ENCODE measurements around the gene FMO1. TPM values are rescaled to one million over a fixed set of nuclear protein-coding genes. Genes with fewer than 3 reads are reported as not detected.

FMO1 gene
- polyA plus RNA-seq, 1 donor from 2014 or later = not detected

GRCh38 chr1:171267391-171267790, 19.1 kb downstream of the FMO1 start:
- H3K27ac ChIP-seq (ENCODE audit: low read length) = no peak overlapping the region
- H3K4me3 ChIP-seq (ENCODE audit: low read length) = no peak overlapping the region
- H3F3A ChIP-seq (ENCODE audit: insufficient read depth, low read length, poor library complexity, severe bottlenecking) = no peaks in the 10 kb centered on the region
- H3K27me3 ChIP-seq (ENCODE audit: insufficient read depth, low read depth, low read length) = no peaks in the 10 kb centered on the region
- H4K20me1 ChIP-seq (ENCODE audit: insufficient read depth) = no peaks in the 10 kb centered on the region
- no peaks in the 10 kb centered on the region for H3K9me3 ChIP-seq (ENCODE audit: low read length)
- no peak overlapping the region for H3K9ac ChIP-seq (ENCODE audit: low read length)
- no peaks in the 10 kb centered on the region for H3K36me3 ChIP-seq (ENCODE audit: insufficient read depth, low read length)
- H3K4me2 ChIP-seq (ENCODE audit: low read length) = no peak overlapping the region
- no peaks in the 10 kb centered on the region for H3K79me2 ChIP-seq (replicated peaks; ENCODE audit: insufficient read depth, low read length)
- no peaks in the 10 kb centered on the region for H3K9me2 ChIP-seq (ENCODE audit: insufficient read depth, low read length)
- TF ChIP-seq RAD21 (conservative IDR thresholded peaks at IDR 0.05) = no peak
- no peak for TF ChIP-seq SMC3 (conservative IDR thresholded peaks at IDR 0.05; ENCODE audit: poor library complexity)
- TF ChIP-seq CTCF (IDR thresholded peaks at IDR 0.05; ENCODE audit: poor library complexity, severe bottlenecking) = no peak
- TF ChIP-seq TAF1 (IDR thresholded peaks at IDR 0.05; ENCODE audit: low read depth) = no peak
- TF ChIP-seq REST (IDR thresholded peaks at IDR 0.05; ENCODE audit: borderline replicate concordance) = no peak
- TF ChIP-seq EP300 (conservative IDR thresholded peaks at IDR 0.05; ENCODE audit: poor library complexity, severe bottlenecking) = no peak
- TF ChIP-seq MXI1 (conservative IDR thresholded peaks at IDR 0.05; ENCODE audit: poor library complexity, severe bottlenecking) = no peak
- TF ChIP-seq EZH2 (IDR thresholded peaks at IDR 0.05; ENCODE audit: borderline replicate concordance, insufficient read depth, low read length, poor library complexity, severe bottlenecking) = no peak
- TF ChIP-seq POLR2AphosphoS5 (IDR thresholded peaks at IDR 0.05) = no peak
- H2AFZ ChIP-seq (ENCODE audit: low read depth, low read length) = no peak overlapping the region

- Histone ChIP-seq H3K9me3 (ENCODE audit: low read length) (no peaks in the 10 kb centered on the region), H3K4me2 (ENCODE audit: low read length) (no peak overlapping the region), H2AFZ (ENCODE audit: low read depth, low read length) (no peak overlapping the region), H3K27ac (ENCODE audit: low read length) (no peak overlapping the region), H3K9ac (ENCODE audit: low read length) (no peak overlapping the region), H3K9me2 (ENCODE audit: insufficient read depth, low read length) (no peaks in the 10 kb centered on the region), H3K79me2 (replicated peaks; ENCODE audit: insufficient read depth, low read length) (no peaks in the 10 kb centered on the region), H3K36me3 (ENCODE audit: insufficient read depth, low read length) (no peaks in the 10 kb centered on the region), H3F3A (ENCODE audit: insufficient read depth, low read length, poor library complexity, severe bottlenecking) (no peaks in the 10 kb centered on the region), H3K27me3 (ENCODE audit: insufficient read depth, low read depth, low read length) (no peaks in the 10 kb centered on the region), H3K4me3 (ENCODE audit: low read length) (no peak overlapping the region), H4K20me1 (ENCODE audit: insufficient read depth) (no peaks in the 10 kb centered on the region)
- TF ChIP-seq EZH2 (IDR thresholded peaks at IDR 0.05; ENCODE audit: borderline replicate concordance, insufficient read depth, low read length, poor library complexity, severe bottlenecking) = no peak
- TF ChIP-seq REST (IDR thresholded peaks at IDR 0.05; ENCODE audit: borderline replicate concordance) = no peak
- TF ChIP-seq EP300 (conservative IDR thresholded peaks at IDR 0.05; ENCODE audit: poor library complexity, severe bottlenecking) = no peak
- no peak for TF ChIP-seq MXI1 (conservative IDR thresholded peaks at IDR 0.05; ENCODE audit: poor library complexity, severe bottlenecking)
- no peak for TF ChIP-seq CTCF (IDR thresholded peaks at IDR 0.05; ENCODE audit: poor library complexity, severe bottlenecking)
- no peak for TF ChIP-seq POLR2AphosphoS5 (IDR thresholded peaks at IDR 0.05)
- TF ChIP-seq RAD21 (conservative IDR thresholded peaks at IDR 0.05) = no peak
- no peak for TF ChIP-seq SMC3 (conservative IDR thresholded peaks at IDR 0.05; ENCODE audit: poor library complexity)
Observed at GRCh38 chr1:171270806-171271205, 22.5 kb downstream of the FMO1 start.
